K562 (cell line): ENCODE data around the gene SORCS1. TPM values are rescaled to one million over a fixed set of nuclear protein-coding genes. Genes with fewer than 3 reads are reported as not detected.
A peak's percentile ranks its signal among the peaks of the same experiment; 100 is the strongest.

Experiments
- EP300 ChIP-seq: IDR thresholded peaks from 2 replicates; pipeline ENCODE4 v1.6.1; 2012; ENCODE audit warnings: low read length, improper control_type of control experiment
- EP400 ChIP-seq: fragments of 450-650 bp; IDR thresholded peaks from 2 replicates; pipeline ENCODE4 v1.6.1; 2017; ENCODE audit warnings: antibody characterized with exemption, mild to moderate bottlenecking, moderate library complexity
- GATA2 ChIP-seq: sonication (generic); formaldehyde crosslinking; IDR thresholded peaks from 2 replicates; pipeline ENCODE4 v1.4.0; 2020; ENCODE audit warnings: mild to moderate bottlenecking, missing genetic modification reagents
- MAFK ChIP-seq: IDR thresholded peaks from 2 replicates; pipeline ENCODE4 v1.6.1; 2011; ENCODE audit warnings: low read length, improper control_type of control experiment
- NCOR1 ChIP-seq: fragments of 450-650 bp; IDR thresholded peaks from 2 replicates; pipeline ENCODE4 v1.6.1; 2016; ENCODE audit warnings: mild to moderate bottlenecking, moderate library complexity
- TCF3 ChIP-seq: sonication (generic); formaldehyde crosslinking; IDR thresholded peaks from 2 replicates; pipeline ENCODE4 v1.4.0; 2020; ENCODE audit warnings: mild to moderate bottlenecking, missing genetic modification reagents
- TCFL5 ChIP-seq: fragments of 250-450 bp; sonication (Bioruptor Pico); conservative IDR thresholded peaks from 2 replicates; pipeline ENCODE4 v1.6.1; 2021; ENCODE audit warnings: mild to moderate bottlenecking, moderate library complexity, matching md5 sums
- ZNF354B ChIP-seq: fragments of 250-450 bp; sonication (Bioruptor Pico); IDR thresholded peaks from 2 replicates; pipeline ENCODE4 v1.4.0; 2020
- ZNF766 ChIP-seq: fragments of 200-800 bp; sonication (Bioruptor generic); conservative IDR thresholded peaks from 2 replicates; pipeline ENCODE4 v1.6.1; 2016; ENCODE audit warnings: missing genetic modification characterization, missing compliant biosample characterization
- polyA plus RNA-seq, 8 experiments: library from polyadenylated mRNA; depleted of rRNA in 4 of 8; stranded (reverse) in 5 of 8; unstranded in 3 of 8; fragments of >200 nt; fragmentation: Nextera tagmentation in 2 of 8; fragmentation: Illumina TruSeq in 1 of 8; extraction: Ambion mirVana in 2 of 8; extraction: Trizol in 1 of 8; gene quantifications; 2 replicates each; pipeline versions ENCODE4 v1.2.1 to v1.2.3, GENCODE V29; 2011 to 2014; ENCODE audit warnings: inconsistent platforms in 1 of 8, missing spikeins in 1 of 8
- total RNA-seq, 7 experiments: library from RNA; depleted of rRNA in 6 of 7; stranded (reverse); fragments of >200 nt in 6 of 7; fragmentation: Illumina TruSeq in 2 of 7; extraction: Trizol in 2 of 7; gene quantifications; 2 replicates each; pipeline versions ENCODE4 v1.2.1 to v1.2.3, GENCODE V29; 2011 to 2021; ENCODE audit warnings: low replicate concordance in 1 of 7
- TF ChIP-seq, protein P1 (sequence below): fragments of 450-650 bp; IDR thresholded peaks from 2 replicates; pipeline ENCODE4 v1.6.1; 2016; ENCODE audit warnings: mild to moderate bottlenecking, moderate library complexity
- TF ChIP-seq, protein P2 (sequence below), 2 experiments: fragments of 200-800 bp in 1 of 2; sonication (Bioruptor generic) in 1 of 2; sonication (generic) in 1 of 2; formaldehyde crosslinking in 1 of 2; IDR thresholded peaks in 1 of 2; conservative IDR thresholded peaks in 1 of 2; 2 replicates each; pipeline versions ENCODE4 v1.5.0 to v1.6.1; 2016 to 2020; ENCODE audit warnings: missing compliant biosample characterization in 1 of 2, missing genetic modification characterization in 1 of 2, missing genetic modification reagents in 1 of 2
- TF ChIP-seq, protein P3 (sequence below), 2 experiments: fragments of 450-650 bp in 1 of 2; sonication (generic) in 1 of 2; formaldehyde crosslinking in 1 of 2; IDR thresholded peaks in 1 of 2; conservative IDR thresholded peaks in 1 of 2; 2 replicates each; pipeline versions ENCODE4 v1.6.1 to v1.8.1; 2016 to 2023; ENCODE audit warnings: mild to moderate bottlenecking in 2 of 2, moderate library complexity in 2 of 2, inconsistent platforms in 1 of 2, missing genetic modification reagents in 1 of 2
- TF ChIP-seq, protein P4 (sequence below): sonication (generic); IDR thresholded peaks from 2 replicates; pipeline ENCODE4 v1.6.1; 2016

The SORCS1 gene
- total and polyA plus RNA-seq, 9 of the 15 experiments (the other 6 are each of a cell fraction or from before 2014, with no cell fraction given): 1.5 to 3.9 (median 2.7) TPM

DNA sequence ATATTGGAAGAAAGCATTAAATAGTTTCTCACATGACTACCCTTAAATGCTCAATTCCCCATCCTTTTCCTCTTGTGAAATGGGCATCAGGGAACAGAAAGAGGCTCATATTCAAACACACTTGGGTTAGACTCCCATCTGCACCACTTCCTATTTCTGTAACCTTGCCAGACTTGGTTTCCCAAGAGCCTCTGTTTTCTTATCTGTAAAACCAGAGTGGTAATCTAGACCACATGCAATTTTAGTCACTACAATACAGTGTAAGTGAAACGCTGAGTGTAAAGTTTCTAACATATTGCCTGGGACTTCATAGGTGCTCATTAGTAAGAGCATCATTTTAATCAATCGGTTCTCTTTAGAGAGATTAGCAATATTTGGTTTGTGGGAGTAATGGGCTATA lies 136.3 kb downstream of the SORCS1 start (continued):
- TF ChIP-seq, protein P1, sequence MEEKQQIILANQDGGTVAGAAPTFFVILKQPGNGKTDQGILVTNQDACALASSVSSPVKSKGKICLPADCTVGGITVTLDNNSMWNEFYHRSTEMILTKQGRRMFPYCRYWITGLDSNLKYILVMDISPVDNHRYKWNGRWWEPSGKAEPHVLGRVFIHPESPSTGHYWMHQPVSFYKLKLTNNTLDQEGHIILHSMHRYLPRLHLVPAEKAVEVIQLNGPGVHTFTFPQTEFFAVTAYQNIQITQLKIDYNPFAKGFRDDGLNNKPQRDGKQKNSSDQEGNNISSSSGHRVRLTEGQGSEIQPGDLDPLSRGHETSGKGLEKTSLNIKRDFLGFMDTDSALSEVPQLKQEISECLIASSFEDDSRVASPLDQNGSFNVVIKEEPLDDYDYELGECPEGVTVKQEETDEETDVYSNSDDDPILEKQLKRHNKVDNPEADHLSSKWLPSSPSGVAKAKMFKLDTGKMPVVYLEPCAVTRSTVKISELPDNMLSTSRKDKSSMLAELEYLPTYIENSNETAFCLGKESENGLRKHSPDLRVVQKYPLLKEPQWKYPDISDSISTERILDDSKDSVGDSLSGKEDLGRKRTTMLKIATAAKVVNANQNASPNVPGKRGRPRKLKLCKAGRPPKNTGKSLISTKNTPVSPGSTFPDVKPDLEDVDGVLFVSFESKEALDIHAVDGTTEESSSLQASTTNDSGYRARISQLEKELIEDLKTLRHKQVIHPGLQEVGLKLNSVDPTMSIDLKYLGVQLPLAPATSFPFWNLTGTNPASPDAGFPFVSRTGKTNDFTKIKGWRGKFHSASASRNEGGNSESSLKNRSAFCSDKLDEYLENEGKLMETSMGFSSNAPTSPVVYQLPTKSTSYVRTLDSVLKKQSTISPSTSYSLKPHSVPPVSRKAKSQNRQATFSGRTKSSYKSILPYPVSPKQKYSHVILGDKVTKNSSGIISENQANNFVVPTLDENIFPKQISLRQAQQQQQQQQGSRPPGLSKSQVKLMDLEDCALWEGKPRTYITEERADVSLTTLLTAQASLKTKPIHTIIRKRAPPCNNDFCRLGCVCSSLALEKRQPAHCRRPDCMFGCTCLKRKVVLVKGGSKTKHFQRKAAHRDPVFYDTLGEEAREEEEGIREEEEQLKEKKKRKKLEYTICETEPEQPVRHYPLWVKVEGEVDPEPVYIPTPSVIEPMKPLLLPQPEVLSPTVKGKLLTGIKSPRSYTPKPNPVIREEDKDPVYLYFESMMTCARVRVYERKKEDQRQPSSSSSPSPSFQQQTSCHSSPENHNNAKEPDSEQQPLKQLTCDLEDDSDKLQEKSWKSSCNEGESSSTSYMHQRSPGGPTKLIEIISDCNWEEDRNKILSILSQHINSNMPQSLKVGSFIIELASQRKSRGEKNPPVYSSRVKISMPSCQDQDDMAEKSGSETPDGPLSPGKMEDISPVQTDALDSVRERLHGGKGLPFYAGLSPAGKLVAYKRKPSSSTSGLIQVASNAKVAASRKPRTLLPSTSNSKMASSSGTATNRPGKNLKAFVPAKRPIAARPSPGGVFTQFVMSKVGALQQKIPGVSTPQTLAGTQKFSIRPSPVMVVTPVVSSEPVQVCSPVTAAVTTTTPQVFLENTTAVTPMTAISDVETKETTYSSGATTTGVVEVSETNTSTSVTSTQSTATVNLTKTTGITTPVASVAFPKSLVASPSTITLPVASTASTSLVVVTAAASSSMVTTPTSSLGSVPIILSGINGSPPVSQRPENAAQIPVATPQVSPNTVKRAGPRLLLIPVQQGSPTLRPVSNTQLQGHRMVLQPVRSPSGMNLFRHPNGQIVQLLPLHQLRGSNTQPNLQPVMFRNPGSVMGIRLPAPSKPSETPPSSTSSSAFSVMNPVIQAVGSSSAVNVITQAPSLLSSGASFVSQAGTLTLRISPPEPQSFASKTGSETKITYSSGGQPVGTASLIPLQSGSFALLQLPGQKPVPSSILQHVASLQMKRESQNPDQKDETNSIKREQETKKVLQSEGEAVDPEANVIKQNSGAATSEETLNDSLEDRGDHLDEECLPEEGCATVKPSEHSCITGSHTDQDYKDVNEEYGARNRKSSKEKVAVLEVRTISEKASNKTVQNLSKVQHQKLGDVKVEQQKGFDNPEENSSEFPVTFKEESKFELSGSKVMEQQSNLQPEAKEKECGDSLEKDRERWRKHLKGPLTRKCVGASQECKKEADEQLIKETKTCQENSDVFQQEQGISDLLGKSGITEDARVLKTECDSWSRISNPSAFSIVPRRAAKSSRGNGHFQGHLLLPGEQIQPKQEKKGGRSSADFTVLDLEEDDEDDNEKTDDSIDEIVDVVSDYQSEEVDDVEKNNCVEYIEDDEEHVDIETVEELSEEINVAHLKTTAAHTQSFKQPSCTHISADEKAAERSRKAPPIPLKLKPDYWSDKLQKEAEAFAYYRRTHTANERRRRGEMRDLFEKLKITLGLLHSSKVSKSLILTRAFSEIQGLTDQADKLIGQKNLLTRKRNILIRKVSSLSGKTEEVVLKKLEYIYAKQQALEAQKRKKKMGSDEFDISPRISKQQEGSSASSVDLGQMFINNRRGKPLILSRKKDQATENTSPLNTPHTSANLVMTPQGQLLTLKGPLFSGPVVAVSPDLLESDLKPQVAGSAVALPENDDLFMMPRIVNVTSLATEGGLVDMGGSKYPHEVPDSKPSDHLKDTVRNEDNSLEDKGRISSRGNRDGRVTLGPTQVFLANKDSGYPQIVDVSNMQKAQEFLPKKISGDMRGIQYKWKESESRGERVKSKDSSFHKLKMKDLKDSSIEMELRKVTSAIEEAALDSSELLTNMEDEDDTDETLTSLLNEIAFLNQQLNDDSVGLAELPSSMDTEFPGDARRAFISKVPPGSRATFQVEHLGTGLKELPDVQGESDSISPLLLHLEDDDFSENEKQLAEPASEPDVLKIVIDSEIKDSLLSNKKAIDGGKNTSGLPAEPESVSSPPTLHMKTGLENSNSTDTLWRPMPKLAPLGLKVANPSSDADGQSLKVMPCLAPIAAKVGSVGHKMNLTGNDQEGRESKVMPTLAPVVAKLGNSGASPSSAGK: peak; percentile 91
- TF ChIP-seq MAFK: peak; percentile 18; the same call in 1 of the 2 replicates
- peak; percentile 79 for TF ChIP-seq EP300
- TF ChIP-seq ZNF766 (CRISPR knock-in tag): 0 out of 2 replicates have a peak, but pooled peaks have one; percentile 27
- TF ChIP-seq, protein P2, sequence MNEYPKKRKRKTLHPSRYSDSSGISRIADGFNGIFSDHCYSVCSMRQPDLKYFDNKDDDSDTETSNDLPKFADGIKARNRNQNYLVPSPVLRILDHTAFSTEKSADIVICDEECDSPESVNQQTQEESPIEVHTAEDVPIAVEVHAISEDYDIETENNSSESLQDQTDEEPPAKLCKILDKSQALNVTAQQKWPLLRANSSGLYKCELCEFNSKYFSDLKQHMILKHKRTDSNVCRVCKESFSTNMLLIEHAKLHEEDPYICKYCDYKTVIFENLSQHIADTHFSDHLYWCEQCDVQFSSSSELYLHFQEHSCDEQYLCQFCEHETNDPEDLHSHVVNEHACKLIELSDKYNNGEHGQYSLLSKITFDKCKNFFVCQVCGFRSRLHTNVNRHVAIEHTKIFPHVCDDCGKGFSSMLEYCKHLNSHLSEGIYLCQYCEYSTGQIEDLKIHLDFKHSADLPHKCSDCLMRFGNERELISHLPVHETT (CRISPR knock-in tag; conservative IDR thresholded peaks at IDR 0.05 in 1 of 2, IDR thresholded peaks at IDR 0.05 in 1 of 2): 0 out of 4 replicates have a peak, but pooled peaks of 1 of the 2 experiments have one; percentile 22
- peak; percentile 66 for TF ChIP-seq NCOR1
- peak; percentile 72 for TF ChIP-seq TCF3 (CRISPR knock-in tag)
- TF ChIP-seq ZNF354B (CRISPR knock-in tag): no peak
- TF ChIP-seq, protein P3, sequence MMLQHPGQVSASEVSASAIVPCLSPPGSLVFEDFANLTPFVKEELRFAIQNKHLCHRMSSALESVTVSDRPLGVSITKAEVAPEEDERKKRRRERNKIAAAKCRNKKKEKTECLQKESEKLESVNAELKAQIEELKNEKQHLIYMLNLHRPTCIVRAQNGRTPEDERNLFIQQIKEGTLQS (IDR thresholded peaks at IDR 0.05): 0 out of 2 replicates have a peak, but pooled peaks have one; percentile 10
- TF ChIP-seq, protein P3 (CRISPR knock-in tag; conservative IDR thresholded peaks at IDR 0.05): no peak
- no peak for TF ChIP-seq TCFL5 (CRISPR knock-in tag)
- TF ChIP-seq, protein P4, sequence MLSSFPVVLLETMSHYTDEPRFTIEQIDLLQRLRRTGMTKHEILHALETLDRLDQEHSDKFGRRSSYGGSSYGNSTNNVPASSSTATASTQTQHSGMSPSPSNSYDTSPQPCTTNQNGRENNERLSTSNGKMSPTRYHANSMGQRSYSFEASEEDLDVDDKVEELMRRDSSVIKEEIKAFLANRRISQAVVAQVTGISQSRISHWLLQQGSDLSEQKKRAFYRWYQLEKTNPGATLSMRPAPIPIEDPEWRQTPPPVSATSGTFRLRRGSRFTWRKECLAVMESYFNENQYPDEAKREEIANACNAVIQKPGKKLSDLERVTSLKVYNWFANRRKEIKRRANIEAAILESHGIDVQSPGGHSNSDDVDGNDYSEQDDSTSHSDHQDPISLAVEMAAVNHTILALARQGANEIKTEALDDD: peak; percentile 81
- 0 out of 2 replicates have a peak, but pooled peaks have one; percentile 12 for TF ChIP-seq EP400
- 0 out of 2 replicates have a peak, but pooled peaks have one; percentile 17 for TF ChIP-seq GATA2 (CRISPR knock-in tag)
